GM12801 (cell line): ENCODE data around the gene SELENOS.

ENCODE experiments used
- TF ChIP-seq, protein P1 (sequence below): IDR thresholded peaks from one replicate; pipeline ENCODE4 v1.5.1; 2011; ENCODE audit warnings: control low read depth; ENCODE audit not compliant: insufficient read length; ENCODE audit errors: extremely low read depth

SELENOS gene, protein sequence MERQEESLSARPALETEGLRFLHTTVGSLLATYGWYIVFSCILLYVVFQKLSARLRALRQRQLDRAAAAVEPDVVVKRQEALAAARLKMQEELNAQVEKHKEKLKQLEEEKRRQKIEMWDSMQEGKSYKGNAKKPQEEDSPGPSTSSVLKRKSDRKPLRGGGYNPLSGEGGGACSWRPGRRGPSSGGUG

DNA sequence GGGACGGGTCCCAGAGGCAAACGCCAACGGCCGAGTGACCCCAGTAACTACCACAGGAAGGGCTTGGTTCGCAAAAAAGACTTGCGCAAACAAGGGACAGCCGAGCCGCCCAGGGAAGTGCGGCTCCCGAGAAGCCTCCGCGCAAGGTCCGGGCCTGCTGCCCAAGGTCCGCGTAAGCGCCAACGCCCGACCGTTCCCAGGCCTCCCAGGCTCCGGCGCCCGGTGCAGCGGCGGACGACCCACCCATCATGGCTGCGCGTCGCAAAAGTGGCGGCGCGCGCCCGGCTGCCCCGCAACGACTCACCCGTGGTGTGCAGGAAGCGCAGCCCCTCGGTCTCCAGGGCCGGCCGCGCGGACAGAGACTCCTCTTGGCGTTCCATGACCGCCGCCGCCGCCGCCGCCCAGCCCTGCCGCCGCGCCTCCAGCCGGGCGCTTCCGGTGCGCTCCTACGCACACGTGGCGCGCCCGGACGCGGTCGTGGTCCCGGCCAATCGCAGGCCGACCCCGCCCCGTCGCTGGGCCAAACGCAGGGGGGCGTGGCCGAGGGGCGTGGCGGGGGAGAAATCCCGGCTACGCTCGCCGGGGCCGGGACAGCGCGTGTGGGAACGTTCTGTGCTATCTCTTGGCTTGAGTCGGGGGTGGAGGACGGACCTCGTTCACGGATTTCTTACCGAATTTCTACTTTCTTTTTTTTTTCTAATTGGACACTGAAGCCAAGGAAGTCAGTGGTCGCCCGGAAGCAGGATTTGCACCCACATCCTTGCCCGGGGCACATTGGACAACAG, at the start of gene SELENOS:
Gene SELENOS, minus strand, starts transcription at position 448 of the 785 bp plus-strand sequence. Its CDS starts 68 bp downstream, at position 380.
- TF ChIP-seq, protein P1, sequence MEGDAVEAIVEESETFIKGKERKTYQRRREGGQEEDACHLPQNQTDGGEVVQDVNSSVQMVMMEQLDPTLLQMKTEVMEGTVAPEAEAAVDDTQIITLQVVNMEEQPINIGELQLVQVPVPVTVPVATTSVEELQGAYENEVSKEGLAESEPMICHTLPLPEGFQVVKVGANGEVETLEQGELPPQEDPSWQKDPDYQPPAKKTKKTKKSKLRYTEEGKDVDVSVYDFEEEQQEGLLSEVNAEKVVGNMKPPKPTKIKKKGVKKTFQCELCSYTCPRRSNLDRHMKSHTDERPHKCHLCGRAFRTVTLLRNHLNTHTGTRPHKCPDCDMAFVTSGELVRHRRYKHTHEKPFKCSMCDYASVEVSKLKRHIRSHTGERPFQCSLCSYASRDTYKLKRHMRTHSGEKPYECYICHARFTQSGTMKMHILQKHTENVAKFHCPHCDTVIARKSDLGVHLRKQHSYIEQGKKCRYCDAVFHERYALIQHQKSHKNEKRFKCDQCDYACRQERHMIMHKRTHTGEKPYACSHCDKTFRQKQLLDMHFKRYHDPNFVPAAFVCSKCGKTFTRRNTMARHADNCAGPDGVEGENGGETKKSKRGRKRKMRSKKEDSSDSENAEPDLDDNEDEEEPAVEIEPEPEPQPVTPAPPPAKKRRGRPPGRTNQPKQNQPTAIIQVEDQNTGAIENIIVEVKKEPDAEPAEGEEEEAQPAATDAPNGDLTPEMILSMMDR, result no peak

DNA sequence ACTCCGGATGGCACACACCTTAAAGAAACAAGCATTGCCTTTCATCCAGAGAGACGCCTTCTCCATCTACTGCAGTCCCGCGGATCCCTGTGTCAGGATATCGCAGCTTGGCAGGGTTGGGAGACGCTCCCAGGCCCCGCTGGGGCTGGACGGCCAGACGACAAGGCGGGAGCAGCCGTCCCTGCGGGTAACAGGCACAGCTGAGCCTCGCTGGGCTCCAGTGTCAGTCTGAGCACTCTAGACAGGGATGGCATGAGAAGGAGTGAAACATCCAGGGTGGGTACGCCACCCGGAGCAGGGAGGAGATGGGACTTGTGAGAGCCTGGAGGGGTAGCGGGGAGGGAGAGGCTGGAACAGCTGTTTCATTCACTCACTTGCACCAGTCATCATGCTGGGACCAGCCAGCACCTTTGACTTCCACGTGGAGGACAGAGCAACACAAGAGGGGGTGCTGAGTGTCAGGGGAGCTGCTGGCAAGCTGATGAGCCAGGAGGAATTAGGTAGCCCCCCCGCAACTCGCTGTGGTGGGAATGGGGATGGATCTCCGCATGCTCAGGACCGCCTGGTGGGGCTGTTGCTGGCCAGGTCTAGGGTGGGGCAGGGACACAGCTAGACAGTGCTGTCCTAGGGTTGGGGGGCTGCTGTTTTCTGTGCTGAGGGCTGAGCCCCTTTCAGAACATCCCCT, 49.3 kb upstream of the SELENOS start:
- TF ChIP-seq, protein P1, result no peak

DNA sequence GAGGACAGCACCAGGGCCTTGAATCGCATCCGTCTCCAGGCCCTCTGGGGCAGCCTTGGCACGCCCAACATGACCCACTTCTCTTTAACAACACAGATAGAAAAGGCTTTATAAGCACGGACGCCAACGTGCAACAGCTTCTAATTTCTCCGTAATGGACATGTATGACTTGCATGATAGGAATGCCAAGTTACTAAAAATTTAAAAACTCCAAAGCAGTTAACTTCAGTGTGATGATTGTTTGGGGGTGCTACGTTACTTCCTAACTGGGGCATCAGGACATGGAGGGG, 48.7 kb upstream of the SELENOS start:
- TF ChIP-seq, protein P1, result no peak

DNA sequence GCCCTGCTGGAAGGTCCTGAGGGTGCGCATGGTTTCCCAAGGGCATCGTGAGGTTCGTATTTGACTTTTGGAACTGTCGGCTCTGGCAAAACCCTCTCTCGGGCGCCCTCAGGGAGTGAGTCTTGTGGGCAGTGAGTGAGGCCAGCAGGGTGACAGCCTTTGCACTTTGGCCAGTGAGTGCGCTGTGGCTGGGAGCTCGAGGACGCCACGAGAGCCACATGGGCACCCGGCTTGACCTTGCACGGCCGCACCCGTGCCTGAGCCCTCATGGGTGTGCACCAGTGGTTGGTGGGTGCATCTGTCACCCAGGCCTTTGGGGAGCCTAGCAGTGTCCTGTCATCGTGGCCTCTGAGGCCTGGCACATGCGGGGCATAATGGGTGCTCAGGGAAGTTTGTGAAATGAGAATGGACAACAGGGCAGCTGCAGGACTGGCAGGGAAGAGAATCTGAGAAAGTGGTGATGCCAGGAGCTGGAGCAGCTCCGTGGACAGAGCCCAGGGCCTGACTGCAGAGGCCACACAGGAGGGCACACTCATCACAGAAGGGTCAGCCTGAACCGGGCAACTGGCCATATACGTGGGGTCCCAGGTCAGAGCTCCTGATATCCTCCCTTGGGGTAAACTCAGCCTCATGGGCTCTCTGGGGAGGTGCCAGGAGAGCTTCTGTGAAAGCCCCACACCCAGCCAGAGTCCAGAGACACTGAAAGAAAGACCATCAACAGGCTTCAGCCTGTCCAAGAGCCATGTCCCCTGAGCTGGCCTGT, 48.2 kb upstream of the SELENOS start:
- TF ChIP-seq, protein P1, result no peak

DNA sequence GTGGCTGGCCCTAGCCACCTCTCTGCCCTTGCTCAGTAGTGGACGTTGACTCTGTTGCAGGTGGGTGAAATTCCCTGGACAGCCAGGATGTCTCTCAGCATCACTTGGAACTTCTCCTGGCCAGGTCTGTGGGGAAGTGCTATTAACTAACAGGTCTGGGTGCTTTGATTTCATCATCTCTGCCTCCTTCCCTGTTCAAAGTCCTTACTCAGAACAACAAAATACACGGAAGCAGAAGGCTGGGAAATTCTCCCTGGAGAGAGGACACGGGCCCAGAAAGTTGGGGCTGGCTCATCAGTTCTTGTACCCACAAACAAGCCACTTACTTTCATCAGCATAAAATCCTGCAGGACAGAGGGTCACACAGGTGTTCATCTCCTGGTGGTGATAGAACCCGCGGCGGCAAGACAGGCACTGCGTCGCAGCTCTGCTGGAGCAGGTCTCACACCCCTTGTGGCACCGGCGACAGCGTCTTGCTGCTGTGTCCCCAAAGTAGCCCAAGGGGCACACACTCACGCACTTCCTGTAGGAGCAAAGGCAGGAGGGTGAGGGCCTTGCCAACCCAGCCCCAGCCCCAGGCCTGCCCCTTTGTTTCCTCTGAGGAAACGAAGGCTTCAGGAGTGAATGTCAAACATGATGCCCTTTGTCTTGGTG, 47.4 kb upstream of the SELENOS start:
- TF ChIP-seq, protein P1, result no peak

DNA sequence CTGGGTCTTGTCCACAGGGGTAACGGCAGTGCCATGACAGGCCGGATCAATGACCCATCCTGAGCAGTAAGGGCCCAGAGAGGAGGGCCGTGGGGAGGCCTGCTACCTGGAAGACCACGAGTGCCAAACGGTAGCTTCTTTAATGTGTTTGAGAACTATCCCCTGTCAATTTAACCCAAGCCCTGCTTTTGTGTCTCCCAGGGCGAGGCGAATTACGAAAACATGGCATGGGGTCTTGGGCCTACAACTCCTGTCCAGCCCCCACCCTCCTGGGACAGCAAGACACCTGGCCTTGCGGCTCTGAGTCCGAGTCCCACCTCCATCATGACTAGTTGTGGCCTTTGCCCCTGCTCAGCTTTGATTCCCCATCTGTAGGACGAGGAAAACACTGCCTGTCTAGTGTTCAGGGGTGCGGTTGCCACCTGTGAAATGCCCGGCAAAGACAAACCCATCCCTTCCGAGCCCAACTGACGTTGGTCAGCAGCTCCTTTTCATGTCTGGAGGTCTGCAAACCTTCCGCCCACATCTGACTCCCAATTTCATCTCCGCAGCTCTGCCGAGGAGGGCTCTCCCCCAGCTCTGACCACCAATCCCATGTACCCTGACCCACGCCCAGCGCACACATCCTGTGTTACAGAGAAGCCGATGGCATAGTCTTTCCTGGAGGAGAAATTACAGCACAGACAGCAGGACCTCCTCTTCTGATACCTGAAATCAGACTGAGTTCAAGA, 46.7 kb upstream of the SELENOS start:
- TF ChIP-seq, protein P1, result no peak
